Transverse colon (tissue), 3 donors: Measurements from ENCODE around the gene CSNK1D.

Experiments used
- EP300 ChIP-seq: sonication (generic); formaldehyde crosslinking; IDR thresholded peaks from one replicate; pipeline ENCODE4 v1.6.1; 2017; ENCODE audit warnings: antibody characterized with exemption, low read depth
- TF ChIP-seq, protein P1 (sequence below), 5 experiments: fragments of 200-600 bp in 3 of 5; fragments of 450-650 bp in 2 of 5; sonication (generic) in 3 of 5; IDR thresholded peaks; 1 replicate in 2 of 5; 2 replicates in 3 of 5; pipeline ENCODE4 v1.5.1; 2016 to 2017; ENCODE audit warnings: antibody characterized with exemption in 5 of 5, inconsistent platforms in 3 of 5, mild to moderate bottlenecking in 2 of 5, moderate library complexity in 1 of 5

DNA sequence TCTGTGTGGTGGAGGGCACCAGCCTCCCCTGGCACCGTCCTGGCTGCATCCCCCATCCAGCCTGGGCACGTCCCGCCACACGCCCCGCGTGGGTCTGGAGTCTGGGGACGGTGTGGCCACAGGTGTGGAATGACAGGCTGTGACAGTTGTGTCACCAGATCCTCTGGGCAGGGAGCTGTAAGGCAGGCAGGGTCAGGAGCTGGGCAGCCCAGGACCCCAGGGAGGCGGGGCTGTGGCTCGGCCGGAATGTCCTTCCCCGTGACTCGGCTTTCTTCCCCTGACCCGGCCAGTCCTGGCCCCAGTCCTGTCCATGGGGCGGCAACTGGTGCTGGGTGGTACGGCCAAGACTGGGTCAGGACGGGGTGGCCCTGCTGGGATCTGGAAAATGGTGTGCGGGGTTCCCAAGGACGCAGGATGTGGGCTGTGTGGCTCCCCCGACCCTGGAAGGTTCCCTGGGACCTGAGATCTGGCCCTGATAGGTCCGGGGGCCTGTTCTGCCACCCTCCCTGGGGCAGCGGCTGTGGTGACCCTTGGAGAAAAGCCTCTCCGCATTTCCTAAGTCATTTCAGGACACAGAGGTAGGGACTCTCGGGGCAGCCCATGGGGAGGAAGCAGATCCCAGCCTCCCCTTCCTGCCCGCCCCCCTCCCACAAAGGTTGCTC is 48.0 kb downstream of the CSNK1D start:
- TF ChIP-seq, protein P1, sequence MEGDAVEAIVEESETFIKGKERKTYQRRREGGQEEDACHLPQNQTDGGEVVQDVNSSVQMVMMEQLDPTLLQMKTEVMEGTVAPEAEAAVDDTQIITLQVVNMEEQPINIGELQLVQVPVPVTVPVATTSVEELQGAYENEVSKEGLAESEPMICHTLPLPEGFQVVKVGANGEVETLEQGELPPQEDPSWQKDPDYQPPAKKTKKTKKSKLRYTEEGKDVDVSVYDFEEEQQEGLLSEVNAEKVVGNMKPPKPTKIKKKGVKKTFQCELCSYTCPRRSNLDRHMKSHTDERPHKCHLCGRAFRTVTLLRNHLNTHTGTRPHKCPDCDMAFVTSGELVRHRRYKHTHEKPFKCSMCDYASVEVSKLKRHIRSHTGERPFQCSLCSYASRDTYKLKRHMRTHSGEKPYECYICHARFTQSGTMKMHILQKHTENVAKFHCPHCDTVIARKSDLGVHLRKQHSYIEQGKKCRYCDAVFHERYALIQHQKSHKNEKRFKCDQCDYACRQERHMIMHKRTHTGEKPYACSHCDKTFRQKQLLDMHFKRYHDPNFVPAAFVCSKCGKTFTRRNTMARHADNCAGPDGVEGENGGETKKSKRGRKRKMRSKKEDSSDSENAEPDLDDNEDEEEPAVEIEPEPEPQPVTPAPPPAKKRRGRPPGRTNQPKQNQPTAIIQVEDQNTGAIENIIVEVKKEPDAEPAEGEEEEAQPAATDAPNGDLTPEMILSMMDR (IDR thresholded peaks at IDR 0.05): no peak
- TF ChIP-seq EP300: no peak
